Prostate gland (tissue), 2 donors: ENCODE results near the gene MLIP. TPM values are rescaled to one million over a fixed set of nuclear protein-coding genes. Genes with fewer than 3 reads are reported as not detected.

Source experiments
- DNase-seq: peaks from one replicate; pipeline ENCODE4 v3.0.0-alpha.2; 2019; ENCODE audit warnings: low spot score
- H3K27ac ChIP-seq, 2 donors: fragments of 200-600 bp; sonication (generic); 2 replicates each; pipeline ENCODE4 v1.5.1; 2017 to 2019
- H3K27me3 ChIP-seq: fragments of 200-600 bp; sonication (generic); replicated peaks from 2 replicates; pipeline ENCODE4 v1.5.1; 2019; ENCODE audit not compliant: insufficient read depth
- H3K36me3 ChIP-seq, 2 donors: fragments of 200-600 bp; sonication (generic); 1 replicate in 1 of 2; 2 replicates in 1 of 2; pipeline versions ENCODE4 v1.5.1 to v1.8.1; 2017 to 2019
- H3K4me1 ChIP-seq: fragments of 200-600 bp; sonication (generic); replicated peaks from 2 replicates; pipeline ENCODE4 v1.5.1; 2019
- H3K4me3 ChIP-seq, 2 donors: fragments of 200-600 bp; sonication (generic); 2 replicates each; pipeline ENCODE4 v1.5.1; 2017 to 2019
- H3K9me3 ChIP-seq: fragments of 200-600 bp; sonication (generic); 2 replicates; pipeline ENCODE4 v1.5.1; 2017
- POLR2A ChIP-seq: fragments of 450-650 bp; IDR thresholded peaks from one replicate; pipeline ENCODE4 v1.6.1; 2016; ENCODE audit warnings: antibody characterized with exemption, mild to moderate bottlenecking
- POLR2AphosphoS5 ChIP-seq: sonication (generic); formaldehyde crosslinking; IDR thresholded peaks from one replicate; pipeline ENCODE4 v1.6.1; 2017; ENCODE audit warnings: antibody characterized with exemption
- WGBS: methylation state at CpG from one replicate; pipeline ENCODE4 v1.1.5; 2018; 5-methylcytosine and 5-hydroxymethylcytosine counted together
- intact Hi-C: fragments of 100-400 bp; cut with DNase I; formaldehyde crosslinking; loops from one replicate; pipeline ENCODE4 v1.14.2; 2022
- total RNA-seq, 2 donors: library from RNA; depleted of rRNA; stranded (reverse); fragments of >200 nt; gene quantifications; one replicate each; pipeline ENCODE4 v1.1.0, GENCODE V29; 2016
- TF ChIP-seq, protein P1 (sequence below), 4 experiments: fragments of 200-600 bp in 2 of 4; fragments of 450-650 bp in 2 of 4; sonication (generic) in 2 of 4; IDR thresholded peaks; 1 replicate in 3 of 4; 2 replicates in 1 of 4; pipeline ENCODE4 v1.5.1; 2016 to 2019; ENCODE audit warnings: antibody characterized with exemption in 4 of 4, mild to moderate bottlenecking in 2 of 4, moderate library complexity in 2 of 4

Gene MLIP
- total RNA-seq, 2 donors from 2014 or later = 0.55 to 1.9 TPM

DNA sequence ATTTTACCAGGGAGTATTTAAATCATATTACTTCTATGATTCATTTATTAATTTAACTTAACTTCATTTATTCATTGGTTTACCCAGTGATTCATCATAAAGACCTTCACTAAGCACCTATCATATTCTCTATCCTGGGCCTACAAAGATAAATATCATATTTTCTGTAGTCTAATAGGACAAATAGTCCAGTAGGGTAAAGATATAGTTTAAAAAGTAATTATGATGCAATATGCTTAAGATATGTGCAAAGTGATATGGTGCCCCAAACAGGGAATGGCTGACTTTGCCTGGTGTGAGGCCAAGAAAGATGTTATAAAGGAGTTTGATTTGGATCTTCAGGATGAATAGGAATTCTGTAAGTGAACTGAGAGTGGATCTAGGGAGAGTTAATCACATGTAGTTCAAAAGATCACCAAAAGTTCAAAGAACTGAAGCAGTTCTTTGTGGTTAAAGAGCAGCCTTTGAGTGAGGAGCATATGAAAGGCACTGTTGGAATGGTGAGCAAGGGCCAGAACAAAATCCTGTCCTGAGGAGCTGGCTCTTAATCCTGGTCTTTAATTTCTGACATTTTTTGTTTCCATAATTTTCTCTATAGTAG lies 45.5 kb downstream of the MLIP start:
- no peak overlapping the region for H3K4me3 ChIP-seq
- no peaks in the 10 kb centered on the region for H3K4me1 ChIP-seq
- intact Hi-C loops = no loop called here
- no peak for DNase-seq
- no peaks in the 10 kb centered on the region for H3K27me3 ChIP-seq
- no peaks in the 10 kb centered on the region for H3K9me3 ChIP-seq
- no peak overlapping the region for H3K27ac ChIP-seq
- TF ChIP-seq POLR2AphosphoS5 = no peak
- no peak for TF ChIP-seq POLR2A
- TF ChIP-seq, protein P1, sequence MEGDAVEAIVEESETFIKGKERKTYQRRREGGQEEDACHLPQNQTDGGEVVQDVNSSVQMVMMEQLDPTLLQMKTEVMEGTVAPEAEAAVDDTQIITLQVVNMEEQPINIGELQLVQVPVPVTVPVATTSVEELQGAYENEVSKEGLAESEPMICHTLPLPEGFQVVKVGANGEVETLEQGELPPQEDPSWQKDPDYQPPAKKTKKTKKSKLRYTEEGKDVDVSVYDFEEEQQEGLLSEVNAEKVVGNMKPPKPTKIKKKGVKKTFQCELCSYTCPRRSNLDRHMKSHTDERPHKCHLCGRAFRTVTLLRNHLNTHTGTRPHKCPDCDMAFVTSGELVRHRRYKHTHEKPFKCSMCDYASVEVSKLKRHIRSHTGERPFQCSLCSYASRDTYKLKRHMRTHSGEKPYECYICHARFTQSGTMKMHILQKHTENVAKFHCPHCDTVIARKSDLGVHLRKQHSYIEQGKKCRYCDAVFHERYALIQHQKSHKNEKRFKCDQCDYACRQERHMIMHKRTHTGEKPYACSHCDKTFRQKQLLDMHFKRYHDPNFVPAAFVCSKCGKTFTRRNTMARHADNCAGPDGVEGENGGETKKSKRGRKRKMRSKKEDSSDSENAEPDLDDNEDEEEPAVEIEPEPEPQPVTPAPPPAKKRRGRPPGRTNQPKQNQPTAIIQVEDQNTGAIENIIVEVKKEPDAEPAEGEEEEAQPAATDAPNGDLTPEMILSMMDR (IDR thresholded peaks at IDR 0.05) = no peak
- H3K36me3 ChIP-seq = no peaks in the 10 kb centered on the region

DNA sequence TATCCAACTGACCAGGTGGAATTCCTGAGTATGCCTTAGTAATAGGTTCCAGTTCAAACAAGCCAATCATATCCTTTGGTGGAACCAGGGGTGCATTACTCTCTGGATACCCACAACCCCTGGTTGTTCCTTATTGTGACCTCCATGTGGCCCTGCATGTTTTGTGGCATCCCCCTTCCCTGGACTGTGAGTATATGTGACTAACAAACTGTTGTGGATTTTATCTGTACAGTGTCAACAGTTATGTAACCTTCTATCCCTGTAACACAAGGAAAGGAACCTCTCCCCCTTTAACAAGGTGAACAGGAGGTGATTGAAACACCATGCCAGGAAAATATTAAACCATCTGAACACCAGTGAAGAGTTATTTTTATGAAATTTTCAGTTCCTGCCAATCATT lies 46.2 kb downstream of the MLIP start:
- H3K4me3 ChIP-seq = no peak overlapping the region
- no peaks in the 10 kb centered on the region for H3K27me3 ChIP-seq
- TF ChIP-seq, protein P1 (IDR thresholded peaks at IDR 0.05) = no peak
- no peak for TF ChIP-seq POLR2AphosphoS5
- TF ChIP-seq POLR2A = no peak
- H3K27ac ChIP-seq = no peak overlapping the region
- H3K9me3 ChIP-seq = no peaks in the 10 kb centered on the region
- no peaks in the 10 kb centered on the region for H3K36me3 ChIP-seq
- intact Hi-C loops = no loop called here
- no peak for DNase-seq
- H3K4me1 ChIP-seq = no peaks in the 10 kb centered on the region

DNA sequence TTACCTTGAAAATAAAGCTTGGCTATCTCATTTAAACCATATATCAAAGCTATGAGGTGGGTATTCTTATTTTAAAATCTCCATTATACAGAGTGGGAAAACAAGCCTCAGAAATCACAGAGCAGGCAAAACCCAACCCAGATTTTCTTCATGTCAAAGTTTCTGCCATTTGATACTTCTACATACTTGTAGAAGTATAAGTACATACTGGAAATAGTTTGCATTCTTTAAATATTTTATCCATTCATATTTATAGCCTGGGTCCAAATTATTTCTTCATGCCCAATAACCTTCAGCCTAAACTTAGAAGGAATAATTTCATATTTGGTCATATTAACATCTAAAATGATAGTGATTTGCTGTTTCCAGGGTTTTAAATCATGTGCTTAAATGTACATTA lies 61.8 kb downstream of the MLIP start:
- Histone ChIP-seq H3K36me3 (no peaks in the 10 kb centered on the region), H3K4me3 (no peak overlapping the region), H3K4me1 (no peaks in the 10 kb centered on the region), H3K27ac (no peak overlapping the region), H3K9me3 (no peaks in the 10 kb centered on the region), H3K27me3 (no peaks in the 10 kb centered on the region)
- no peak for TF ChIP-seq POLR2AphosphoS5
- no peak for TF ChIP-seq POLR2A
- TF ChIP-seq, protein P1 (IDR thresholded peaks at IDR 0.05) = no peak
- intact Hi-C loops = no loop called here
- DNase-seq = no peak

DNA sequence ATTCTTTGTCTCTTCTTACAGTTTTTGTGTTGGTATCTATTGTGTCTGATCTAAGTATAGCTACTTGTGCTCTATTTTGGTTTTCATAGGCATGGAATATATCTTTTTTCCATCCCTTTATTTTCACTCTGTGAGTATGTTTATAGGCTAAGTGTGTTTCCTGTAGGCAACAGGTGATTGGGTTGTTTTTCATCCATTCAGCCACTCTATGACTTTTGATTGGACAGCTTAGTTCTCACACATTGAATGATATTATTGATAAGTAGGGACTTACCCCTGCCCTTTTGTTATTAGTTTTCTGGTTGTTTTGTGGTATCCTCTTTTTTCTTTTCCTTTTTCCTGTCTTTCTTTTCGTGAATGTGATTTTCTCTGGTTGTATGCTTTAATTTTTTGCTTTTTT lies 67.9 kb downstream of the MLIP start:
- no peaks in the 10 kb centered on the region for H3K27me3 ChIP-seq
- intact Hi-C loops = no loop called here
- H3K9me3 ChIP-seq = no peaks in the 10 kb centered on the region
- TF ChIP-seq POLR2AphosphoS5 (no peak), POLR2A (no peak)
- TF ChIP-seq, protein P1 (IDR thresholded peaks at IDR 0.05) = no peak
- no peak overlapping the region for H3K27ac ChIP-seq
- no peaks in the 10 kb centered on the region for H3K36me3 ChIP-seq
- H3K4me3 ChIP-seq = no peak overlapping the region
- no peak for DNase-seq
- WGBS = 0% methylated on average over 1 of the region's 1 CpG
- H3K4me1 ChIP-seq = no peaks in the 10 kb centered on the region

DNA sequence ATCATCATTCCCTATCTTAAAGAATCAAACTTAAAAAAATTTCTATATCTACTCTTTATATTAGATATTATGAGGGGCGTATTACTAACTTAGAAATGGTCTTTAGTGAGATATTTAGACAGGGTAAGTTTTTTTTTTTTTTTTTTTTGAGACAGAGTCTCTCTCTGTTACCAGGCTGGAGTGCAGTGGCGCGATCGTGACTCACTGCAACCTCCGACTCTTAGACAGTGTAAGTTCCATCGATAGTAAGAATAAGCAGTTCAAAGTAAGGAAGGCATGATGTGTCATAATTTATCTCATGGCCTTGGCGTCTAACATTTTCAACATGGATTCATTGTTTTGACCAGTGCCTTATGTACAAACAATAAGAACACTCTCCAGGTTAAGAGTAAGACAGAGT lies 72.4 kb downstream of the MLIP start:
- H3K27ac ChIP-seq = no peak overlapping the region
- intact Hi-C loops = no loop called here

More for the DNA sequence above, 72.4 kb downstream of the MLIP start:
- WGBS = 95% methylated on average over 7 of the region's 7 CpGs
- H3K4me1 ChIP-seq = no peaks in the 10 kb centered on the region
- H3K36me3 ChIP-seq = no peaks in the 10 kb centered on the region
- no peak for DNase-seq
- no peaks in the 10 kb centered on the region for H3K27me3 ChIP-seq
- H3K4me3 ChIP-seq = no peak overlapping the region
- no peaks in the 10 kb centered on the region for H3K9me3 ChIP-seq
- TF ChIP-seq, protein P1 (IDR thresholded peaks at IDR 0.05) = no peak
- TF ChIP-seq POLR2A (no peak), POLR2AphosphoS5 (no peak)
